ENCODE data around the gene ZBTB21.

Gene ZBTB21

DNA sequence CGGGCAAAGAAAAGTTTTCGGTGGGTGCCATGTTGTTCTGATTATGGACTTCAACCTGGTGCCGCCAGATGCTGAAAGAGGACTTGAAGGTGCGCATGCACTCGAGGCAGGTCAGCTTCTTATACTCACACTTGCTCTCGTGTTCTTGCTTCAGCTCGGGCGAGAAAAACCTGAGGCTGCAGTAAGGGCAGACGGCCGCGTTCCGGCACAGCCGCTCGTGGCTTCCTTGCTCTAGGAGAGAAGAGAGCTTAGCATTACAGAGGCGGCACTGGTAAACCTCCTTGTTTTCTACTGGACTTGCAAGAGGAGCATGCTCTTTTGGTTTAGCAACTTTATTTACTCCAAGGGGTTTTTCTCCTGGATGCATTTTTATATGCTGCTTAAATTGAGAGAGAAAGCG, 18.5 kb downstream of the ZBTB21 start:
- no peak for DNase-seq (ENCODE audit: low spot score)

DNA sequence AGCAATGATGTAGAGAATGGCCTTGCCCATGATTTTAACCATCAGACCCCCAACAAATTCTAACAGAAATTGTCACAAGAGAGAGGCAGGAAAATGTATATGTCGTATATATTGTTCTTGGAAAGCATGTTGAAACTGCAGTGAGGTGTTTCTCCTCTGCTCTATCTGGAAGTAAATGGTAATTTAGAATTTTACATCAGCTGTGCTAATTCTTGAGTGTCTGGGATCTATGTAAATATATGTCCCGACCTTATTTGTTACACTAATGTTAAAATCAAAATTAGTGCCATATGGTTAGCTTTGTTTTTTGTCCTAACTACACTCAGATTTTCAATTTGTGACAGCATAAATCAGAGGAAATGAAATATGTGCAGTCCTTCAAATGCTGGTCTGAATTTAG, 20.5 kb downstream of the ZBTB21 start:
- DNase-seq (ENCODE audit: low spot score) = no peak

GRCh38 chr21:41987310-41987709, 22.9 kb downstream of the ZBTB21 start:
- no peak for DNase-seq (ENCODE audit: low spot score)

GRCh38 chr21:41985662-41986416, 24.3 kb downstream of the ZBTB21 start:
- no peak for DNase-seq (ENCODE audit: low spot score)

- no peak for DNase-seq (ENCODE audit: low spot score)
Measured at GRCh38 chr21:41983229-41983628, 26.9 kb downstream of the ZBTB21 start.

GRCh38 chr21:41980561-41980960, 29.6 kb downstream of the ZBTB21 start:
- DNase-seq (ENCODE audit: low spot score) = no peak

- DNase-seq (ENCODE audit: low spot score) = no peak
Measured at GRCh38 chr21:41979751-41980369, 30.3 kb downstream of the ZBTB21 start.

- DNase-seq (ENCODE audit: low spot score) = no peak
Measured at GRCh38 chr21:41979335-41979734, 30.8 kb downstream of the ZBTB21 start.

DNA sequence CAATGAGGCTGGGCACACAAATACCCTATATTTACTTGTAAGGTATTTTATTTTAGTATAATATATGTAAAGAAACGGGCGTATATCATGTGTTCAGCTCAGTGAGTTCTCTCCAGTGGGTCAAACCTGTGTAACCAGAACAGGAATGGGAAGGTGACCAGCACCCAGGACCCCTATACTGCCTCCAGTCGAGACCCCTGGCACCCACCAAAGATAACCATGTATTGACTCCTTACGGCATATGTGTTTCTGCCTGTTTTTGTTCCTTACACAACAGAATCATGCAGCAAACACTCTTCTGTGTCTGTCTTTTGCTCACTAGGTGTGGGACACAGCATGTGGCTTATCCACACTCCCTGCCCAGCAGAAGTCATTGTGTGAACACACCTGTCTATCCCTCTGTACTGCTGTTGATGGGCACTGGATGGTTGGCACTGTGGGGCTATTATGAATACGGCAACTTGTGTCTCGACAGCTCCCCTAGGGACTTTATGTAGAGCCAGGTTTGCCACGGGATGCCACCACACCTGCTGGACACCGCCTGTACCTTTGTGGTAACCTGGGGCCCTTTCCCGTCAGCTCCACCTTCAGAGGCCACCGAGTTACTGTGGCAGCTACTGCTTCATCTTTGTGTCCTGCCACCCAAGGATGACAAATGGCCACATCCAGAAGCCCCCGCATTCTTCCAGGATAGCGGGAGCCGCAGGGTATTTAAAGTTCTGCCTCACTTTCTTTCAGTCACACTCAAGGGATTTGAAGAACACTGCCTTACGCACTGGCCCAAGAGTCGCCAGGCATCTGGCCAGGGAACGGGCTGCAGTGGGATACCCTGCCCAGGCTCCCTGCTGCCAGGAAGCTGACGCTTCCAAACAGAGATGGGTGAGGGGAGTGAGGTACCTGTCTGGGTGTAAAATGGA, 32.9 kb downstream of the ZBTB21 start:
- DNase-seq (ENCODE audit: low spot score) = no peak

GRCh38 chr21:41976611-41977010, 33.5 kb downstream of the ZBTB21 start:
- no peak for DNase-seq (ENCODE audit: low spot score)

DNA sequence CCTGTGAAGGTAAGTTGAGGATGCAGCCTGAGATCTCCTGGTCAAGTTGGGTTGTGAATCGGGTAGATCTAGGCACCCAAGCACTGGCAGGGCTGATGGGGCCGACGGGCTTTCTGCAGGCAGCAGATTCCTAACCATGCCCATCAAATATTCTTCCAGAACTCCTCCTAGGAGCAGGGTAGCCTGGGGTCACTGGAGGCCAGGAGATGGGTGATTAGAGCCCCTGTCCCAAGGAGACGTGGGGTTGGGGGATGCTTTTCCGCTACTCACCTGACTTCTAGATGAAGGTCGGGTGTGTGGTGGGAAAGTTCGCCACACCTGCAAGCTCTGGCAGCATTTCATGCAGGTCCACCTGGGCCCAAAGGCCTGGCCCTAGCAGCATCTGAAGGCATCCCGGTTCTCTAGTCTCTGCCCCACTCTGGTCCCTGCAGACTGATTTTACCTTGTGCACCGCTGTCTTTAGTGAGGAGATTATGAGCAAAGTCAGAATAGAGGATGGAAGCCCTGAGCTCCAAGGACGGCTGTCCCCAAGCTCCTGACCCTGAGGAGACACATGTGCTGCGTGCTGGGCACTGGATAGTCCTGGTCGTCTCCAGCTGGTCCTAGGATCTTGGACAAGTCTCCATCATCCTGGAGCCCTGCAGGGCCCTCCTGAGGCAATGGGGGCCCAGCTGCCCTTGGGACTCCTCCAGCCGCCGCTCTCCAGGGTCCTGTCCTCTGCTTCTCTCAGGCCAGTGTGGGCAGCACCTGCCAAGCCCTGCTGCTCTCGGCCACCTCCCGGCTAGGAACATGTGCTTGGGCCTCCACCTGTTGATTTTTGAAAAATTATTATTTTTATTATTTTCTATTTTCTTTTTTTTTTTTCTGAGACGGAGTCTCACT, 34.5 kb downstream of the ZBTB21 start:
- DNase-seq (ENCODE audit: low spot score) = no peak

DNA sequence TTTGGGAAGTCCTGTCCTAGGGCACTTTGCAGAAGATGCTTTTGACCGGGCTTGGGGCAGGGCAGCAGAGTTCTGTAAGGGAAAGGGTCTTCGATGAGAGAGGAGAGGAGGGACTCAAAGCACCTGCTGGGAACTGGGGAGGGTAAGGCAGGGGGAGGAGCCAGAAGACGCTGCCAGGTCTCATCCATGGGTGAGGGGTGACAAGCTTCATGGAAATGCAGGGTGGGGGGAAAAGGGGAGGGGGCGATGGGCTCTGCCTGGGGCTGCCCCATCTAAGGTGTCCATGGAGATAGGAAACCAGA, 35.5 kb downstream of the ZBTB21 start:
- no peak for DNase-seq (ENCODE audit: low spot score)

DNA sequence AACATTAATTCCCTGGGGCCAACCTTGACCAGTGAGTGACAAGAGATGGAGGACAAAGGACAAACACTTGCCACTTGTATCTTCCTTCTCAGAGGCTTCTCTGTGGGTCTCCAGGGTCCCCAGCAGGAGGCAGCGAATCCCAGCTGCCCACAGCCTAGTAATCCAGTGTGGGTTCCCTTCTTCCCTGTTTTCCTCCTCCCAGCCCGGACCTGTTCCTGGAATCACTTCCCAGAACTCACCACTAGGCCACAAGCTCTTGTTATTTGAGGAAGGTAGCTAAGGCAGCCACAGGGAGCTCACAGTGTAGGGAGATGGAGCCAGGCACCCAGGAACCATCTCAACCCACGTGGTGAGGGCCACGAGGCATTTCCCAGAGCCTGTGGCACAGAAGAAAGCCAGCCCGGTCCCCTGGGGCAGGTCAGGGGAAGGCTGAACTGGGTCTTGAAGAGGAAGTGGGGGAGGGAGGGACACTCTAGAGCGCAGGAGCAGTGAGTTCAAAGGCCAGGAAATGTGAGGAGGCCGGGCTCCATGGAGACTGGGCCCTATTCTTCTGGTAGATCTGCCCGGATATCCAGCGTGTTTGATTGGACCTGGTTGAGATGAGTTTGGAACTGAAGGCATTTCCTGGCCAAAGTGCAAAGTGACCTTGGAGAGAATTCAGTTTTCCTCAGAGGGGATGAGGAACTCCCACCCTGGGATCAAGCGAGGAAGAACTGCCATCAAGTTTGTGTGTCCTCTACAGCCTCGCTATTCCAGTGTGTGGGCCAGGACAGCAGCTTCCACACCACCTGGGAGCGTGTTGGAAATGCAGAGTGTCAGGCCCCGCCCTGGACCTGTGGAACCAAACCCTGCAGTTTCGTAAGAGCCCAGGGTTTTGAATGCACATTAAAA, 36.1 kb downstream of the ZBTB21 start:
- DNase-seq (ENCODE audit: low spot score) = no peak

- no peak for DNase-seq (ENCODE audit: low spot score)
Measured at GRCh38 chr21:41973427-41973831, 36.7 kb downstream of the ZBTB21 start.

GRCh38 chr21:41972511-41973205, 37.5 kb downstream of the ZBTB21 start:
- no peak for DNase-seq (ENCODE audit: low spot score)

DNA sequence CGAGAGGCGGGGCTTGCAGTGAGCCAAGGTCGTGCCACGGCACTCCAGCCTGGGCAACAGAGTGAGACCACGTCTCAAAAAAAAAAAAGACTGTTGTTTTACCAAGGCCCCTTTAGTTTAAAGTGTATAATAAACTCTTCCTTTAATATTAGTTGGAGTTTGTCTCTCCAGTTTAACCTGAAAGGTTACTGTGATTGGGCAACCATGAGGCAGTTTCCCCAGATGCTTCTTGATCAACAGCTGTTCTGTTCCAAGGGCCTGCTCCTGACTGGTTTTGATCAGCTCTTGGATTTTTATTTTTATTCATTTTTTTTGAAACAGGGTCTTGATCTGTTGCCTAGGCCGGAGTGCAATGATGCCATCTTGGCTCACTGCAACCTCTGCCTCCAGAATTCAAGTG, 38.3 kb downstream of the ZBTB21 start:
- no peak for DNase-seq (ENCODE audit: low spot score)

DNA sequence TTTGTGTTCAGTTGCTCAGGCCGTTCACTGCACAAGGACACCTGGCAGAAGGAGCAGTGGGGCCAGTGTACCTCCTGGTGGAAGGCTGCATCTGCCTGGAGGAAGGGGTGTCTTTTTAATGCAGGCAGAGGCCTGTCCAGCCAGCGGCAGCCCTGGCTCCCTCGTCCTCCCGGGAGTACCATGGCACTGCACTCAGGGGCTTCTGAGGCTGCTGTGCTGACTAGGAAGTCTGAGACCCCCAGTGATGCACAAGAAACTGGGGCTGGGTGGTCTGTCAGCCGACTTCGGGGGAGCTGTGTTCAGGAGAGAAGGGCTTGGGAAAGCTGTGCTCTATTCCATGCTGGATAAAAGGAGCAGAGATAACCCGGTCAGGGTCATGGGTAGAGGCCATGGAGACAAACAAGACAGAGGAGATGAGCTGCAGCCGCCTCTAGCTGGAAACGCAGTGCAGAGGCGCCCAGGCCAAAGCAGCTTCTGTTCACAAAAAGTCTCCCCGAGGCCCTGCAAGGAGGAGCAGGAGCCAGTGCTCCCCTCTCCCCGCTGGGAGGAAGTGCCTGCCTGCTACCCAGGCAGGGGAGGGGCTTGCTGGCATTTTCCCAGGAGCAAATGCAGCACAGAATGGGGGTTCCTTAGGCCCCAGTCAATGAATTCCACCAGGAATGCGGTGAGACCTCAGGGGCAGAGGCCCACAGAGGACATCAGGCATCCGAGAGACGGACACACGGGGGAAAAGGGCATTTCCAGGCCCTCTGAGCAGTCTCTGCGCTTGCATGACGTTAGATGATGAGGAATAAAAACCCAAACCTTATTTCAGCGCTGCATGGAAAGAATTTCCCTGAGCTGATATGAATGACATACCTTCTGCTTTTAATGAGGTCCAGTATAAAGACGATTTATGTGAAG, 39.2 kb downstream of the ZBTB21 start:
- no peak for DNase-seq (ENCODE audit: low spot score)

DNA sequence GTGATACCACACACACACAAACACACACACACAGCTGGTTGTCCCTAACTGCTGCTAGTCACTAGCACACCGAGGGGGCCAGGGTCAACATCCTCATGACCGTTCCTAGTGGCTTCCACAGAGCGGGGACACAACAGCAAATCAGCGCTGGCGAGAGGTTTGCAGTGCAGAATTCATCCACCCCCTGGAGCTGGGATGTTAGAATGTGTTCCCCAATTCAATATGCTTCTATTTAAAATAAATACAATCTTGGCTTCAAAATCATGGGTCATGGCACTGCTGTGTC, 40.1 kb downstream of the ZBTB21 start:
- no peak for DNase-seq (ENCODE audit: low spot score)

GRCh38 chr21:41967708-41968107, 42.5 kb downstream of the ZBTB21 start:
- no peak for DNase-seq (ENCODE audit: low spot score)
